Measurements from ENCODE around the gene ZNF292. TPM values are rescaled to one million over a fixed set of nuclear protein-coding genes. Genes with fewer than 3 reads are reported as not detected.
A peak's percentile ranks its signal among the peaks of the same experiment; 100 is the strongest.

Gene ZNF292
- total RNA-seq, 1 experiment from 2014 or later = 32.2 TPM

GRCh38 chr6:87241304-87241703 is 85.9 kb downstream of the ZNF292 start:
- BruUV-seq (replicated peaks) = no TSS peak
- H3K4me3 Mint-ChIP-seq (ENCODE audit: unreplicated experiment) = no peak overlapping the region
- TF ChIP-seq, protein P1, sequence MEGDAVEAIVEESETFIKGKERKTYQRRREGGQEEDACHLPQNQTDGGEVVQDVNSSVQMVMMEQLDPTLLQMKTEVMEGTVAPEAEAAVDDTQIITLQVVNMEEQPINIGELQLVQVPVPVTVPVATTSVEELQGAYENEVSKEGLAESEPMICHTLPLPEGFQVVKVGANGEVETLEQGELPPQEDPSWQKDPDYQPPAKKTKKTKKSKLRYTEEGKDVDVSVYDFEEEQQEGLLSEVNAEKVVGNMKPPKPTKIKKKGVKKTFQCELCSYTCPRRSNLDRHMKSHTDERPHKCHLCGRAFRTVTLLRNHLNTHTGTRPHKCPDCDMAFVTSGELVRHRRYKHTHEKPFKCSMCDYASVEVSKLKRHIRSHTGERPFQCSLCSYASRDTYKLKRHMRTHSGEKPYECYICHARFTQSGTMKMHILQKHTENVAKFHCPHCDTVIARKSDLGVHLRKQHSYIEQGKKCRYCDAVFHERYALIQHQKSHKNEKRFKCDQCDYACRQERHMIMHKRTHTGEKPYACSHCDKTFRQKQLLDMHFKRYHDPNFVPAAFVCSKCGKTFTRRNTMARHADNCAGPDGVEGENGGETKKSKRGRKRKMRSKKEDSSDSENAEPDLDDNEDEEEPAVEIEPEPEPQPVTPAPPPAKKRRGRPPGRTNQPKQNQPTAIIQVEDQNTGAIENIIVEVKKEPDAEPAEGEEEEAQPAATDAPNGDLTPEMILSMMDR (IDR thresholded peaks at IDR 0.05; ENCODE audit: insufficient read depth in 1 of 2, low read depth in 1 of 2, low read length in 1 of 2, severe bottlenecking in 1 of 2, unreplicated experiment in 1 of 2) = no peak
- H3K27me3 Mint-ChIP-seq (ENCODE audit: insufficient read depth, unreplicated experiment) = no peaks in the 10 kb centered on the region
- ChIA-PET POLR2A (interaction anchor here (0.7 kb wide), 1 partner anchor 82 kb away, joined by 5 read pairs; no protein-coding TSS in a partner anchor), CTCF (interaction anchor here (0.7 to 1.6 kb wide), 2 partner anchors 81 to 175 kb away, joined by 4 to 9 read pairs; partner anchors contain the start of gene SMIM8)
- peaks cover 25% of the 10 kb centered on the region for H3K36me3 Mint-ChIP-seq (ENCODE audit: insufficient read depth, unreplicated experiment)
- intact Hi-C loops (cut with micrococcal nuclease; ENCODE audit: unreplicated experiment) = no loop called here
- Histone ChIP-seq H3K4me3 (ENCODE audit: low read depth, low read length) (no peak overlapping the region), H3K36me3 (ENCODE audit: control insufficient read depth, insufficient read depth, low read length) (no peaks in the 10 kb centered on the region), H3K9me3 (no peaks in the 10 kb centered on the region), H3K4me1 (peaks cover 13% of the 10 kb centered on the region), H3K27me3 (replicated peaks; ENCODE audit: control insufficient read depth, insufficient read depth, low read length) (no peaks in the 10 kb centered on the region)
- H3K27ac Mint-ChIP-seq (ENCODE audit: unreplicated experiment) = no peak overlapping the region
- peaks cover 6% of the 10 kb centered on the region for H3K4me1 Mint-ChIP-seq (ENCODE audit: low read depth, unreplicated experiment)
- no peaks in the 10 kb centered on the region for H3K9me3 Mint-ChIP-seq (ENCODE audit: unreplicated experiment)
- DNase-seq = peak in 1 of 2 experiments; percentile 21

- H3K4me1 Mint-ChIP-seq (ENCODE audit: low read depth, unreplicated experiment) = no peaks in the 10 kb centered on the region
- H3K4me3 ChIP-seq (ENCODE audit: low read depth, low read length) = no peak overlapping the region
- intact Hi-C loops (cut with micrococcal nuclease; ENCODE audit: unreplicated experiment) = no loop called here
- H3K36me3 Mint-ChIP-seq (ENCODE audit: insufficient read depth, unreplicated experiment) = peaks cover 35% of the 10 kb centered on the region
- H3K36me3 ChIP-seq (ENCODE audit: control insufficient read depth, insufficient read depth, low read length) = no peaks in the 10 kb centered on the region; the same call in 1 of the 2 replicates
- DNase-seq = no peak
- TF ChIP-seq, protein P1 (IDR thresholded peaks at IDR 0.05; ENCODE audit: insufficient read depth in 1 of 2, low read depth in 1 of 2, low read length in 1 of 2, severe bottlenecking in 1 of 2, unreplicated experiment in 1 of 2) = no peak
- H3K4me3 Mint-ChIP-seq (ENCODE audit: unreplicated experiment) = no peak overlapping the region
- no peaks in the 10 kb centered on the region for H3K9me3 ChIP-seq
- no peaks in the 10 kb centered on the region for H3K27me3 Mint-ChIP-seq (ENCODE audit: insufficient read depth, unreplicated experiment)
- BruUV-seq (replicated peaks) = no TSS peak
- POLR2A ChIA-PET = no interaction called here
- no peak overlapping the region for H3K27ac Mint-ChIP-seq (ENCODE audit: unreplicated experiment)
- CTCF ChIA-PET = no interaction called here
- no peaks in the 10 kb centered on the region for H3K9me3 Mint-ChIP-seq (ENCODE audit: unreplicated experiment)
- H3K27me3 ChIP-seq (replicated peaks; ENCODE audit: control insufficient read depth, insufficient read depth, low read length) = no peaks in the 10 kb centered on the region
- H3K4me1 ChIP-seq = peaks cover 9% of the 10 kb centered on the region; the same call in 1 of the 2 replicates
Observed at GRCh38 chr6:87242311-87242710, 86.9 kb downstream of the ZNF292 start.

GRCh38 chr6:87243812-87244211 is 88.4 kb downstream of the ZNF292 start:
- Histone ChIP-seq H3K36me3 (ENCODE audit: control insufficient read depth, insufficient read depth, low read length) (no peaks in the 10 kb centered on the region; the same call in none of the 2 replicates), H3K9me3 (no peaks in the 10 kb centered on the region), H3K4me3 (ENCODE audit: low read depth, low read length) (no peak overlapping the region), H3K27me3 (replicated peaks; ENCODE audit: control insufficient read depth, insufficient read depth, low read length) (no peaks in the 10 kb centered on the region), H3K4me1 (peaks cover 12% of the 10 kb centered on the region; the same call in 1 of the 2 replicates)
- intact Hi-C loops (cut with micrococcal nuclease; ENCODE audit: unreplicated experiment) = no loop called here
- no peaks in the 10 kb centered on the region for H3K9me3 Mint-ChIP-seq (ENCODE audit: unreplicated experiment)
- no TSS peak for BruUV-seq (replicated peaks)
- H3K4me1 Mint-ChIP-seq (ENCODE audit: low read depth, unreplicated experiment) = no peaks in the 10 kb centered on the region
- no peak overlapping the region for H3K27ac Mint-ChIP-seq (ENCODE audit: unreplicated experiment)
- DNase-seq = no peak
- no peak overlapping the region for H3K4me3 Mint-ChIP-seq (ENCODE audit: unreplicated experiment)
- H3K27me3 Mint-ChIP-seq (ENCODE audit: insufficient read depth, unreplicated experiment) = no peaks in the 10 kb centered on the region
- peaks cover 47% of the 10 kb centered on the region for H3K36me3 Mint-ChIP-seq (ENCODE audit: insufficient read depth, unreplicated experiment)
- TF ChIP-seq, protein P1 (IDR thresholded peaks at IDR 0.05; ENCODE audit: insufficient read depth in 1 of 2, low read depth in 1 of 2, low read length in 1 of 2, severe bottlenecking in 1 of 2, unreplicated experiment in 1 of 2) = no peak
- ChIA-PET CTCF (interaction anchor here (1.0 kb wide), 1 partner anchor 149 kb away, joined by 3 read pairs; no protein-coding TSS in a partner anchor), POLR2A (no interaction called here)
